Stimulated activated naive CD4-positive, alpha-beta T cell (primary cell): ENCODE measurements around the gene COL11A1.
"Not testable (repeated sequence)": the region's sequence is repeated elsewhere in the genome, so short reads cannot be mapped to it uniquely, and the experiment has no call there.

Experiments used
- DNase-seq, 6 experiments: peaks; one replicate each; lab custom pipeline; 2025; lab: John Stamatoyannopoulos, UW

COL11A1 gene

GRCh38 chr1:102836991-102837390 lies 271.3 kb downstream of the COL11A1 start:
- no peak for DNase-seq

- DNase-seq: no peak
Measured at GRCh38 chr1:102834688-102835320, 273.5 kb downstream of the COL11A1 start.

DNA sequence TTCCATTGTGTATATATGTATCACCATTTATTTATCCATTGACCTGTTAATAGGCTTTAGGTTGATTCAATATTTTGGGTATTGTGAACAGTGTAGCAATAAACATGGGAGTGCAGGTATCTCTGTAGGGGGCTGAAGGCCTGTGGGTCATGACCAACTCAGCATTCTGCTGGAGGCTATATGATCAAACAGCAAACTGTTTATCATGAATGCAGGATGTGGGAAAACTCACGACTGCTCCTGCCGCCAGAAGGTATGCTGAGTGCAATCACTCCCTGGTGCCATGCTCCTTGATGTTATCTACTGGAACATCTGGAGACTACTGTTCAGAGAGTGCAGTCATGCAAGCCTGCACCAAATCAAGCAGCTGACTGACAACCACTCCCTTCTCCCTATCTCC lies 275.2 kb downstream of the COL11A1 start:
- DNase-seq: no peak

DNA sequence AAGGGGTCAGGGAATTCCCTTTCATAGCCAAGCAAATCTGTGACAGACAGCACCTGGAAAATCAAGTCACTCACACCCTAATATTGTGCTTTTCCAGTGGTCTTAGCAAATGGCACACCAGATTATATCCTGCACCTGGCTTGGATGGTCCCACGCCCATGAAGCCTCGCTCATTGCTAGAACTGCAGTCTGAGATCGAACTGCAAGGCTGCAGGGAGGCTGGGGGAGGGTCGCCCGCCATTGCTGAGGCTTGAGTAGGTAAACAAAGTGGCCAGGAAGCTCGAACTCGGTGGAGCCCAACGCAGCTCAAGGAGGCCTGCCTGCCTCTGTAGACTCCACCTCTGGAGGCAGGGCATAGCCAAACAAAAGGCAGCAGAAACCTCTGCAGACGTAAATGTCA lies 281.6 kb downstream of the COL11A1 start:
- not testable (repeated sequence) for DNase-seq
